ENCODE results near the gene COL24A1.

The COL24A1 gene

GRCh38 chr1:86140281-86140880 is 16.2 kb downstream of the COL24A1 start:
- no peaks in the 10 kb centered on the region for H3K79me2 ChIP-seq
- no peak overlapping the region for H3K27ac ChIP-seq
- H3K9ac ChIP-seq: no peak overlapping the region
- no peaks in the 10 kb centered on the region for H3K27me3 ChIP-seq (ENCODE audit: control insufficient read depth, insufficient read depth, low read length)
- no peak overlapping the region for H2AFZ ChIP-seq
- no peak overlapping the region for H3K4me2 ChIP-seq (ENCODE audit: low read length)
- H3K9me3 ChIP-seq (ENCODE audit: control insufficient read depth, low read length): no peaks in the 10 kb centered on the region
- TF ChIP-seq CTCF (IDR thresholded peaks at IDR 0.05): no peak
- H3K36me3 ChIP-seq (ENCODE audit: control insufficient read depth, insufficient read depth, low read length): no peaks in the 10 kb centered on the region
- no peaks in the 10 kb centered on the region for H3K4me1 ChIP-seq
- no peak overlapping the region for H3K4me3 ChIP-seq (ENCODE audit: low read depth, low read length)

- Histone ChIP-seq H3K79me2 (no peaks in the 10 kb centered on the region), H3K9me3 (ENCODE audit: control insufficient read depth, low read length) (no peaks in the 10 kb centered on the region), H3K9ac (no peak overlapping the region), H3K4me2 (ENCODE audit: low read length) (no peak overlapping the region), H2AFZ (no peak overlapping the region), H3K4me1 (no peaks in the 10 kb centered on the region), H3K27me3 (ENCODE audit: control insufficient read depth, insufficient read depth, low read length) (no peaks in the 10 kb centered on the region), H3K4me3 (ENCODE audit: low read depth, low read length) (no peak overlapping the region), H3K36me3 (ENCODE audit: control insufficient read depth, insufficient read depth, low read length) (no peaks in the 10 kb centered on the region), H3K27ac (no peak overlapping the region)
- TF ChIP-seq CTCF (IDR thresholded peaks at IDR 0.05): no peak
Measured at GRCh38 chr1:86138746-86139145, 17.8 kb downstream of the COL24A1 start.

DNA sequence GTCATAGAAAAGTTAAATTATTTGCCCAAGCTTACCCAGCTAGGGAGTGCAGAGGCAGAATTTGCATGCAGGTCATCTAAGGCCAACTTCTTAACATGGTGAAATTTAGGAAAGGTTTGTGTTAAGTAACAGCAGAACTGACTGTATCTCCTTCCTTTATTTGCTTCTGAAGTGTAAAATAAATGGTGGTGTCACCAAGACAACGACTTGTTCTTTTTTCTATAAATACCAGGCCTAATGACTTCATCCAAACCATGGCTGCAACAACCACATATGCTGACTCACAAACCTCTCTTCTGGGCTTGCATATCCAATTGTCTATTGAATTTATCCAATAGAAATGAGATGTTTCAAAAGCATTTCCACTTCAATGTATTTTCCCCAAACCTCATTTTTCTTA is 19.1 kb downstream of the COL24A1 start:
- Histone ChIP-seq H3K27ac (no peak overlapping the region), H3K36me3 (ENCODE audit: control insufficient read depth, insufficient read depth, low read length) (no peaks in the 10 kb centered on the region), H3K4me1 (no peaks in the 10 kb centered on the region), H3K4me3 (ENCODE audit: low read depth, low read length) (no peak overlapping the region), H3K9ac (no peak overlapping the region), H3K9me3 (ENCODE audit: control insufficient read depth, low read length) (no peaks in the 10 kb centered on the region), H3K4me2 (ENCODE audit: low read length) (no peak overlapping the region), H3K79me2 (no peaks in the 10 kb centered on the region), H2AFZ (no peak overlapping the region), H3K27me3 (ENCODE audit: control insufficient read depth, insufficient read depth, low read length) (no peaks in the 10 kb centered on the region)
- no peak for TF ChIP-seq CTCF (IDR thresholded peaks at IDR 0.05)

- H3K27ac ChIP-seq: no peak overlapping the region
- no peaks in the 10 kb centered on the region for H3K36me3 ChIP-seq (ENCODE audit: control insufficient read depth, insufficient read depth, low read length)
- H3K4me1 ChIP-seq: no peaks in the 10 kb centered on the region
- H3K9ac ChIP-seq: no peak overlapping the region
- H3K9me3 ChIP-seq (ENCODE audit: control insufficient read depth, low read length): no peaks in the 10 kb centered on the region
- H3K27me3 ChIP-seq (ENCODE audit: control insufficient read depth, insufficient read depth, low read length): no peaks in the 10 kb centered on the region
- no peaks in the 10 kb centered on the region for H3K79me2 ChIP-seq
- H3K4me2 ChIP-seq (ENCODE audit: low read length): no peak overlapping the region
- TF ChIP-seq CTCF (IDR thresholded peaks at IDR 0.05): no peak
- no peak overlapping the region for H2AFZ ChIP-seq
- no peak overlapping the region for H3K4me3 ChIP-seq (ENCODE audit: low read depth, low read length)
Measured at GRCh38 chr1:86119214-86119764, 37.3 kb downstream of the COL24A1 start.

DNA sequence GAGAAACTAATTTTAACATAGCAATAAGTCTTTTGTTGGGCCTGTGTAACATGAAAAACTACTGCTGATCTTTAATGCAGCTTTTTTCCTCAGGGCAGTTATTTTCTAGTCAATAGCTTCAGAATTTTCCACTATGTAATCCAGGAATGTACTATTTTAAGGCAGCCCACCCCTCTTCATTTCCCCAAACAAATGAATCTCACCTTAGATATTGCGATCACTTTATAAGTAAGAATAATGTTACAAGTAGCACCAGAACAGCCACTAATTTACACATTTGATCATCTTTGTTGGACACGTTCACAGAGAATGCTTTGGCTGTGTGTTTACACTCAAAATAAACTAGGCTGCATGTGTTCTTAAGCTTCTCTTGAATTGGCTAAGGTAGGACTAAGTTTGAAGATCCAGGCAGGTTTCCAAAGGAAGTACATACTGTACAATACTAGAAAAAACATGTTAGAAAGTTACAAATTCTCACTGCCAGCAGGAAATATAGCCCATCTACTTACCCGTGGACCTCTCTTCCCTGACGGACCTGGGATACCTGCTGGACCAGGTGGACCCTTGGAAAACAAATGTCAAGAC is 41.7 kb downstream of the COL24A1 start:
- Histone ChIP-seq H3K27me3 (ENCODE audit: control insufficient read depth, insufficient read depth, low read length) (no peaks in the 10 kb centered on the region), H2AFZ (no peak overlapping the region), H3K36me3 (ENCODE audit: control insufficient read depth, insufficient read depth, low read length) (no peaks in the 10 kb centered on the region), H3K9me3 (ENCODE audit: control insufficient read depth, low read length) (no peaks in the 10 kb centered on the region), H3K4me1 (no peaks in the 10 kb centered on the region), H3K9ac (no peak overlapping the region), H3K4me3 (ENCODE audit: low read depth, low read length) (no peak overlapping the region), H3K27ac (no peak overlapping the region), H3K4me2 (ENCODE audit: low read length) (no peak overlapping the region), H3K79me2 (no peaks in the 10 kb centered on the region)
- TF ChIP-seq CTCF (IDR thresholded peaks at IDR 0.05): no peak
